Occipital lobe (tissue), 2 donors: ENCODE results near the gene MOB3B. TPM values are rescaled to one million over a fixed set of nuclear protein-coding genes. Genes with fewer than 3 reads are reported as not detected.

ENCODE experiments used
- DNase-seq: peaks from one replicate; lab custom pipeline; 2025; lab: John Stamatoyannopoulos, UW
- total RNA-seq: library from RNA; depleted of rRNA; stranded (reverse); fragments of >200 nt; gene quantifications from one replicate; pipeline ENCODE4 v1.2.3, GENCODE V29; 2014

The MOB3B gene
- total RNA-seq, 1 donor from 2014 or later, result 6.2 TPM

DNA sequence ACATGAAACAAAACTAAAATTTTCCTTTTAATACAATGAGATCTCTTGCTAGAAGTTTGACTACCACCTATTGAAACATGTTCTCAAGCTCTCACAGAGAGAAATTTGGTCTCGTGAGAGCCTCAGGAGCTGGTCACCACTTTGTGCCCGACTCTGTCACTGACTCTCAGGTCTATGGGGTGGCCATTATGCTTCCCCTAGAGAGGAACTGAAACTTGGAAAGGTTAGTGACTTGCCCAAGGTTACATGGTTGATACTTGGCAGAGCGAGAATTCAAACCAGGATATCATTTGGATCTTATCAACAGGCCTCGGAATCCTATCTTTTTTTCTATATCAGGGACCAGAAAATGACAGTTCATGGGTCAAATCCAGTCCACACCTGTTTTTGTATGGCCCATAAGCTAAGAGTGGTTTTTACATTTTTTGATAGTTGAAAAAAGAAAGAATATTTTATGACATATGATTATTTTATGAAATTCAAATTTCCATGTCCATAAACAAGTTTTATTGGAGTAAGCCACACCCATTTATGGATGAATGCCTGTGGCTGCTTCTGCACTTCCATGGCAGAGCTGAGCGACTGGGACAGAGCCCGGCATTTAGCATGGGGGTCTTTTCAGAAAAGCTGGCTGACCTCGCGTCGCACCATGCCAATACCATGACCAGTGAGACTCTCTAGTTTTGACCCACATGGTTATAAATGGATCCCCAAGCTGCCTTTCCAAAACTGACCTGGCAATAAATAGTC, 187.9 kb downstream of the MOB3B start:
- no peak for DNase-seq

DNA sequence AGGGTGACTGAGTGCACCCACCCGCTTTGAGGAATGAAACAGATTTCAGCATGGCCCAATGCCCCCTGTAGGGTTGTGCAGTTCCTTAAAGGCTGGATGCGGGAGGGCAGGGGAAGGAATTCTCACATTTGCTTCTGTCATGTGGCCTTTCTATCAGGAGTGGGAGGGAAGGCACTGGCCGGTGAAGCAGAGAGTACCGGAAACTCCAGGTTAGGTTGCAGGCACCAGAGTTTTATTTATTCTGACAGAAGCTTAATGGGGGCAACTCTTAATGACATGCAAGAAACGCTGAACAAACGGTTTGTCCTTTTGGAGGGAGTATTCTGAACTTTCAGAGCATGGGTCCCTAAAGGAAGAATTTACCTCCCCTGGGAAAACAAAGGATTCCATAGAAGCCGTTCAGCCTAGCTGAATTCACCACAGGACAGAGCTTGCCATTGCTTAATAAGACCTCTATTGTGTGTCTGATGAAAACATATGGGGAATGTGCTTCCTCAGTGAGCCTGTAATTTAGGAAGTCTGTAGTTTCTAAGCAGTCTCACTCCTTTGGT, 188.6 kb downstream of the MOB3B start:
- DNase-seq, result no peak

GRCh38 chr9:27340285-27340674, 189.3 kb downstream of the MOB3B start:
- no peak for DNase-seq

DNA sequence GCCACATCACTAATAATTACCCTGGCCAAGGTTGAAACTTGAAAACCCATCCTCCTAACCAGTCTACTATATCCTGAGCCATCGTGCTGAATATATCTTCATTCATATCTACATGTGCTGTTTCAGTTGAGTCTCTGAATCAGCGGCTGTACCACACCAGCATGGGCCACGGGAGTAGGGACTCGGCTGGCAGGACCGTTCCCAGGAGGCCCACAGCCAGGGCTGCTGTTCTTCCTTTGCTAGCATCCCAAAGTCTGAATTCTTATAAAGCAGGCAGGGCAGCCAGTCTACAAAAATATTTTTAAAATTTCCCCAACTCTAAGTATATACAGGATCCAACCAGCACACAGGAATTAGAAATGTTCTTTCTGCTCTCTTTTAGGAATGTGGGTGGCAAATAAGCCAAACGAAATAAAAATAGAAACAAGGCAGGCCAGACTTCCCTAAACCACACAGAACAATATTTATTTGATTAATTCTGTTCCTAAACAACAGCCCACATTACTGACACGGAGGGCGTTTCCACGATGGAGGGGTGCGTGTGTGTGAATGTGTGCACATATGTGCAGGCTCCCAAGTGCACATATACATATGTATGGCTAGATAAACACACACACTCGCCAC, 189.8 kb downstream of the MOB3B start:
- DNase-seq, result no peak

DNA sequence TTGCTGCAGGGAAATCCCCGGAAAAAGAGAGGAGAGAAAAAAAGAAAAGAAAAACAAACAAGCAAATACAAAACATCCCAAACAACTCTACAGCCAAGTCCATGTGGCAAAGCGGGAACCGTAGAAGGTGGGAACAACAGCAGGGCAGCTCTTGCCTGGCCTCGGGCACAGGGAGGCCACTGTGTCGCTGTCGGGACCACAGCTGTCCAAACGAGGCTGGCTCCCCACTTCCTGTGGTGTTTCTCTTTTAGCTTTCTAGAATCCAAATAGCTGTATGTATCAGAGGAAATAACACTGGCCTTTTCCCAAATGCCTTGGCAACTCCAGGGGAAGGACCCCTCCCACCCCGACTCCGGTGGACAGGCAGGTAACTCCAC, 191.1 kb downstream of the MOB3B start:
- no peak for DNase-seq

DNA sequence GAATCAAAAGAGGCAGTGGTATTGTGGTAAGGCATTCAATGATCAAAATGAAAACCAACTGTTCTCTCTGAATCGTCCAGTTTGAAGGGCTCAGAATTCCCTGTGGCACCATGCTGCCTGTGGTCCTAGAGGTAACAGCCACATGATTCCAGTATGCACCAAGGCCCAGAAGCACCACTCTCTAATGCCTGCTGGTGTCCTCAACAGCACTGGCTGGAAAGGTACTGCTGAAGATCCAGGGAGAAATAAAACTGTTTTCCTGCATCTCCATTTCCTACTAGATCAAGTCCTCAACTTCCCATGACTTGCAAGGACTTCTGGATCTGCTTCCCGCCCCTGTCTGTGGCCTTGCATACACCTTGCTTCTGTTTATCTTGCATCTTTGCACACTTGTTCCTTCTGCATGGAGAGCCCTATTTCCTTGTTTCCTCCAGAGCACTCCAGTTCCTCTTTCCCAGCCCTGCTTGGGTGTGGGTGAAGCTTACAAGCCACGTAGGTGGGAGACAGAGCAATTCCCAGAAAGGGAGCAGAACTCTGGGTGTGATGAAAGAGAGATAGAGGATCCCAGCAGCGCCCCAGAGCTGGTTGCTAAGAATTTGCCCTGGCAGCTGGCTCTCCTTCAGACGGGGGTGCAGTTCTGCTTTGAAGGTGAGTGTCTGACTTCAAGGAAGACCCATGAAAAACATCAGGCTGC, 191.6 kb downstream of the MOB3B start:
- no peak for DNase-seq

DNA sequence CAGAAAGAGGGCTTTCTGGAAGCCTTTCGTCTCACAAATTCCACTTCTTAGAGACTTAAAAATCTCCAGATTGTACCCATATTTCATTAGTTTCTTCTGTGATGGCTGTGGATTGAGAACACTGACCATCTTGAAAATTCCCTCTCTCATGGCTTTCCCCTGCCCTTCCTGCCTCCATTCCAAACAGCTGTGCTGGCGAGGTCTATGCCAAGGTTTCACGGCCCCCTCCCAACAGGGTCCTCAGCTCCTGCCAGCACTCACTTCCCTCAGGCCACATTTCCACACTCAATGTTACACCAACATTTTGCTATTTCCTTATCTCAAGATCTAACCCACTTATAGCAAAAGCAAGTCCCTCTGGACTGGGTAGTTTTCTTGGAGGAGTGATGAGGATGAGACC, 192.4 kb downstream of the MOB3B start:
- no peak for DNase-seq

GRCh38 chr9:27336829-27337228, 192.8 kb downstream of the MOB3B start:
- no peak for DNase-seq

DNA sequence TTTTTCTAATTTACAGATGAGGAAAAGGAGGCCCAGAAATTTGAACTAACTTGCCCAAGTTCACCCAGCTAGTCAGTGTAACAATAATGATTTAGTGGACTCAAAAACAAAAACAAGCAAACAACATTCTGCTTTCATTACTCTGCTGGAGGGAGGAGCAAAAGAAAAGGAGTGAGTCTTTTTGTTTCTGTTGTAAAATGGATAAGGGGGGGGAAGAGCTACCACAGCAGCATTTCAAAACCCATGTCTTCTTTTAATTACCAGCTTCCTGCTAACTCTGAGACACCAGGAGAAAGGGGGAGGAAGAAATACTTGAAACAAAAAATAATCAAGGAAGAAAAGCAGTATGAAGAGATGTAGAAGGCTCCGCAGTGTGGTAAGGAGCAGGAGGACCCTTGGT, 193.5 kb downstream of the MOB3B start:
- DNase-seq, result no peak

DNA sequence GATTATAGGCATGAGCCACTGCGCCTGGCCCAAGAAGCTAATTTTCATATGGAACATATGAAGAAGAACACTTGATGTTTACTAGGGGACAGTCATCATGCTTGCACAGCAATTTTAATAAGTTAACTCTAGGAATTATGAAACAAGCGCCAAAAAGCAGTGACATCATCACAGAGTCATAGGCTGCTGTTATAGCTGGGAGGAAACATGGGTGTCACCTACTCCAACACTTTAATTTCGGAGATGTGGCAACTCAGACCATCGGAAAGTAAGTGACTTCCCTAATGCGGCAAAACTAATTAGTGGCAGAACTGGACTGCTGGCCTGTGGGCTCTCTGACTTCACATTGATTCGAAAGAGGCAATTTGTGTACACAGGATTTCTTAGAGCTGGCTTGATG, 194.5 kb downstream of the MOB3B start:
- no peak for DNase-seq

DNA sequence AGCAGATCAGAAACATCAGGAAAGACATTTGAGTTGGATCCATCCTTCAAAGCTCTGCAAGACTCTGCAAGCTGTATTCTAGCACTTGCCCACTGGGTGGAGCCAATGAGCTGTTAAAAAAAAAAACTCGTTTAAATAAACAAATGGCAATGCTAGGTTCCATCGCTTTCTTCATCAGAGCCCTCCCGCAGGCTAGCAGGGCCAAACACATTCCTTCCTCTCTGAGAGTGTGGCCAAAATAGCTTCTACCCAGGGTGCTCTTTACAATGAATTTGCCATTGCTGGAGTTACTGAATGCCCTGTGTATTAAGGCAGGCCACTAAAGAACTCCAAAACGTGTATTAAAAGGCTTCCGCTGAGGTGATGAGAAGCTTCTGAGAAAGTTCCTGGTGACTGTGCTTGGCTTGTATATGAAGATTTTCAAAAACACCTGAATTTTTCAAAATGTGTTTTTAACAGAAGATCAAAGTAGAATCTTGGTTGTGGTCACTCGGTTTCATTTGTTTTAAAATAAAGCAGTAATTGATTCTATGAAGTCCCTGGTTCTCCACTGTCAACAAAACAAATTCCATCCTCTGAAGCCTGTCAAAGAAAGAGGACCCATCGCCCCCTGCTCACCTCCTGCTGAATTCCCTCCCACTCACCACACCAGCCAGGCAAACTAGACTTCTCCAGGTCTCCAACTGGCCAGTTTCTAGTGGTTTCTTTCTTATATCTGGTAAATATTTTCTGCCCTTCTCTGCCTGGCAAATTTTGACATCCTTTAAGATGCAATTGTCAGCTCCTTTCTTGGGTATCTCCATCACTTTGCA, 196.2 kb downstream of the MOB3B start:
- peak; percentile 40 for DNase-seq

GRCh38 chr9:27331393-27331792, 198.2 kb downstream of the MOB3B start:
- DNase-seq, result no peak

DNA sequence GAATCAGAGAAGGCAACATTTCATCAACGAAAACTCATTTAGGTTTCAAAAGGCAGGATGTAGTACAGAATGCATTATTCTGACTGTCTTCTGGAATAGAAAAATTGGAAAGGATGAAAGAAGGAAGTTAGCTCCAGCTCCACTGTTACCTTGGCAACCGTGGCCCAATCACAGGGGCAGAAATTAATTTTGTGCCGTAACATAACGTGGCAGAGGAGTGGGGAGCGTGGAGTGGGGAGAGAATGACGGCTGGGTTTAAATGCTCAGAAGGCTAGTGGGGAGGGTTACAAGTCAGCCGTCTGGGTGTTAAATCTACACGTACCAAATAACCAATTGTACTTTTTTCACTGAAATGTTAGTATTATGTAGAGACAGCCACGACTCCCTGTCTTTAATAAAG, 200.3 kb downstream of the MOB3B start:
- DNase-seq, result peak; percentile 19

DNA sequence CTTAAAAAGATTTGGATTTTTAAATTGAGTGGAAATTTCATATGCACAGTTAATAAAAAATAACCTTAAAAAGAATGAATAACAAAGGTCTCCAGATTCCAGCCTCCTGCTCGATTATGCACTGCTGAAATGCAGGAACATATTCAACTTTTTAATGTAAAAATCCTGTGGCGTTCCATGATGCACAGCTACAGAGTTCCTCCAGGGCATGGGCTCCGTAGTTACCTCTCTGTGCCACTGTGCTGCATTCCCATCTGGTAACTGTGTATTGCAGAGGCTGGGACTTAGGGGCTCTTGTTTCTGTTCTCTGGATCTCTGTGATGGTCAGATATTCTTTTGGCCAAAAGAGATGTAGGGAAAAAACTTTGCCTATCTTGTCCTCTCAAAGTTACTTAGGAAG, 201.1 kb downstream of the MOB3B start:
- DNase-seq, result no peak

DNA sequence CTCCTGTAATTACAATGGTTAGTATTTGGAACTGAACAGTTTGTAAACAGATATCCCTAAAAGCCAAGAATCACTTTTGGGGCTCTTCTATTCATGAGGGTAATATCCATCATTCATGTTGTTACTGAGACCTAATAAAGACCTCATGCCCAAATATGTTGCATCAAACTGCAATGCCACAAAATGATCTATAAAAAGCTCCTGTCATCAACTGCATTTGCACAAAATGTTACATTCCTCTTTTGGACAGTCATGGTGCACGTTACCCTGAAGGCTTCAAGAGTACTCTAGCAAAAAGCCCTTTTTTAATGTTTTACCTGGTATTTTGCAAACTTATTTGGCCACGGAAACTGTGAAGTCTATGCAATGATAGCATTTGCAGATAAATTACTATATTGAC, 218.4 kb downstream of the MOB3B start:
- DNase-seq, result no peak

DNA sequence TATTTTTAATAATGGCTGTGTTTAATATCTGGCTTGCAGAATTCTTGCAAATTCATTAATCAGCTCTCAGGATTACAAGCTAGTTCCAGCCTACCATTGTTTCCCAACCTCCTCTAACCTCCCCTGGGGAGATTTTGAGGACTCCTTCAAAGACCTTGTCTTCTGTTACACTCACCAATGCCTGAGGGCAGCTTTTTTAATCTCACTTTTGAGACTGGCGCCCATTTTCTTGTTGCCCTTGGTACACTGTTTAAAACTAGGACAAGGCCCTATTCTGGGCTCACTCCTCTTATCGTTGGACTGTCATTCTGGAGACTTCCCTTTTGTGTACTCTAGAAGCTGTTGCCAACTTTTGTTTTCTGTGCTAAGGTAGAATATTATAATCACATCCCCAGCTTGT, 219.0 kb downstream of the MOB3B start:
- no peak for DNase-seq

DNA sequence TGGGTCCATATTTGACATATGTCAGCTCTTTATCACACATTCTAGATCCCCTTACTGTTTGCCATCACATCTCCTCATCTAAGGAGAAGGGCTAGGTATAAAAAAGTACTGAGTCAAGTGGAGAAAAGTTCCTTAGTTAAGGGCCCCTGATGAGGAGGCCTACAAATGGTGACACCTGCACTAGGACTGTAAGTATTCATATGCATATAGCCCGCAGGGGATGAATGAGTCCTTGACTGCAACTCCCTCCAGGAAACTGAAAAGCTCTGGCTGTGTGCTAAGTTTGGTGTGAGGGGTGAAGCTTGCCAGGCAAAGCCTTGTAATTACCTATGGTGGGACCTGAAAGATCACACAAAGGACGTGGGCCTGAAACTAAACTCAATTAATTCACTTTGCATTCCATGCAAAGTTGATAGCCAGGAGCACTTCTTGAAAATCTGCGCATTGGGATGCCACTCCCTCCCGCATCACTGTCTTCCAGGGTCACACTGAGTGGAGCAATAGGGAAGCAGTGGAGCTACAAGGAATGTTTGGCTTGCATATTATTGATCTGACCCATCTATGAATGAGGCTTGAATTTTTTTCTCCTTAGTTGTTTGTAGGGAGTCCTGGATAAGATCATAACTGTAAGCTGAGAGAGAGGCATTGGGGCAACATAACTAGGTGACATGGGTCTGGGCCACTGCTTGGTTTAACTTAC, 220.8 kb downstream of the MOB3B start:
- DNase-seq, result no peak

DNA sequence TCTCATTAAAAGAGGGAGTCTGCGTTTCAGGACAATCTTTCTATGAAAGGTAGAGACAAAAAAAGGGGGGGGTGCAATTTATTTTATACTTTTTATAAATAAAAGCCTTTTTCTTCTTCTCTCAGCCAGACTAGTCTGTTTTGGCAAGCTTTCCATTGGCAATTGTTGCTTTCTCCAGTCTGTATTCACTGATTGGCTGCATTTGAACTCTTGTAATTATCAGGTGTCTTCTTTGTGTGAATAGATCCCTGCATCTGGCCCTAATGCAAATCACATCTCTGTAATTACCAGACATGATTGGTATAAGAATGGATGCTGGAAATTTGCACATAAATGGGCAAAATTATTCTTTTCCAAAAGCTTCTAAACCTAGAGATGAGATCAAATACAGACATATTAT, 225.1 kb downstream of the MOB3B start:
- no peak for DNase-seq

DNA sequence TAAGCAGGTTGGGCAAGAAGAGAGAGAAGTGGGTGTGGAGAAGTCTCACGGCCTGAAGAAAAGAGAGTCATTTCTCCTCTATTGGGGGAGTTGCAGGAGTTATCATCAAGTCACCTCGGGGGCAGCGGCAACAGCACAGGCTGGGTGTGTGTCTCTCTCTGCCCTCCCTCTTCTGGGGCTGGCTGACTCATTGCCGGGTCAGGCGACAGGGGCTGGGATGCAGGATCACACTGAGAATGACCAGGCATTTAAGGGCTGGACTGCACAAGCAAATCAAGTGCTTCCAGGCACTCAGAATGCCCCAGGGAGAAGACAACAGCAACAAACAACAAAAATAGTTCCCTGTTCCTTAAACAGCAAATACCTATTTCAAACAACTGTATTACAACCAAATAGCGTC, 226.4 kb downstream of the MOB3B start:
- DNase-seq, result no peak

DNA sequence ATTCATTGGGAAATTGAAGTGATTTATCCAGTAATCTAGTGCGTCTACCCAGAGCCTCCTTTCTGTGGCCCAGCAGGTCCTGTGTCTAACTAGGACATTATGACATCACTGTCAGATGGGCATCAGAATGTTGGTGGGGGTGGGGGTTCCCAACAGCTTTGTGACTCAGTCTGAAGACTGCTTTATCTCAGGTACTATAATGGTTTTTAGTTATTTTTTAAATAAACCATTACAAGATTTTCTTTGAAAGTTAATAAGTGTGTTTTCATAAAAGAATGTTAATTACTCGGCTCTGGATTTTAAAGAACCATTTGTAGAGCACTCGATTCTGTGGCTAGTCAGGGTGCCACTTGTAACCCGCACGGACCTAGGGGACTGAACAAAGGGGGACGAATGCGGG, 232.6 kb downstream of the MOB3B start, which contains the start of gene EQTN:
Gene EQTN (minus strand): TSS at position 101 of the 400 bp plus-strand sequence. CDS start 95 bp downstream, at position 6.
- DNase-seq, result no peak

DNA sequence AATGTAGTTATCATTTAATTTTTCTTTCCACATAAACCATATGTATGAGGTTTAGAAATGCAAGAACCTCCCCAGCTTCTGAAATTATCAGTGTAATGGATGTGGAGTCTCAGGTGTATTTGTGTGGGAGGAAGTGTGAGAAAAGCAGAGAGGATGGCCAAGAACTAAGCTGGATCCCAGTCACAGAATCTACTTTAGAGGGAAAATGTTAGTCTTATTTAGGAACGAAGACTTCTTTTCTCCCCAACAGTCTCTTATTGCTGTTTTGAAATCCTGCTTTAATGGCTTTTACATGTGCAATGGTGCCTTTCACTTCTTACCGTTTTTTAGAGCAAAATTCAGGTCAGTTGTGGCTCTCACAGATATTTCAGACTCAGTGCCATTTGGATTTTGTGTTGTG, 235.6 kb downstream of the MOB3B start:
- DNase-seq, result no peak
